HG03060 (cell line): ENCODE measurements around the gene MCC.

Experiments used
- ATAC-seq: cut with Tn5 transposase; IDR thresholded peaks from one replicate; pipeline ENCODE4 v1.9.1; 2021; ENCODE audit warnings: low read depth, moderate number of reproducible peaks; ENCODE audit not compliant: unreplicated experiment

Gene MCC

GRCh38 chr5:113213551-113214425 lies 274.5 kb downstream of the MCC start:
- ATAC-seq = no peak

GRCh38 chr5:113212244-113212920 lies 275.9 kb downstream of the MCC start:
- ATAC-seq = no peak

GRCh38 chr5:113209498-113209897 lies 278.8 kb downstream of the MCC start:
- no peak for ATAC-seq

GRCh38 chr5:113205807-113206206 lies 282.4 kb downstream of the MCC start:
- no peak for ATAC-seq

- no peak for ATAC-seq
Measured at GRCh38 chr5:113205323-113205722, 282.9 kb downstream of the MCC start.

- ATAC-seq = no peak
Measured at GRCh38 chr5:113204525-113205161, 283.6 kb downstream of the MCC start.

GRCh38 chr5:113203916-113204315 lies 284.3 kb downstream of the MCC start:
- ATAC-seq = no peak

GRCh38 chr5:113202746-113203716 lies 285.2 kb downstream of the MCC start:
- ATAC-seq = no peak

GRCh38 chr5:113202287-113202686 lies 286.0 kb downstream of the MCC start:
- no peak for ATAC-seq

- ATAC-seq = no peak
Measured at GRCh38 chr5:113201715-113202114, 286.5 kb downstream of the MCC start.

- ATAC-seq = no peak
Measured at GRCh38 chr5:113199122-113199905, 288.9 kb downstream of the MCC start.

- ATAC-seq = no peak
Measured at GRCh38 chr5:113197456-113198200, 290.6 kb downstream of the MCC start.

GRCh38 chr5:113195771-113196170 lies 292.5 kb downstream of the MCC start:
- no peak for ATAC-seq

- ATAC-seq = no peak
Measured at GRCh38 chr5:113195251-113195650, 293.0 kb downstream of the MCC start.

- no peak for ATAC-seq
Measured at GRCh38 chr5:113194591-113194990, 293.7 kb downstream of the MCC start.

- no peak for ATAC-seq
Measured at GRCh38 chr5:113194125-113194524, 294.1 kb downstream of the MCC start.

- no peak for ATAC-seq
Measured at GRCh38 chr5:113193311-113193978, 294.8 kb downstream of the MCC start.

GRCh38 chr5:113192541-113192940 lies 295.7 kb downstream of the MCC start:
- no peak for ATAC-seq
